OCI-LY7 (cell line): Measurements from ENCODE around the gene UCK1.

Experiments
- CTCF ChIP-seq: fragments of 200-600 bp; sonication (generic); conservative IDR thresholded peaks from 2 replicates; pipeline ENCODE4 v1.5.1; 2014; ENCODE audit warnings: mild to moderate bottlenecking, antibody characterized with exemption, low read length, moderate library complexity, mixed read lengths
- EZH2phosphoT487 ChIP-seq: fragments of 200-600 bp; sonication (generic); IDR thresholded peaks from 2 replicates; pipeline ENCODE4 v1.6.1; 2018; ENCODE audit warnings: low read depth, borderline replicate concordance, mild to moderate bottlenecking, mixed run types, antibody characterized with exemption, low read length, moderate library complexity, mixed read lengths

GRCh38 chr9:131476777-131477345 is 54.2 kb downstream of the UCK1 start:
- TF ChIP-seq CTCF (no peak), EZH2phosphoT487 (no peak)
